Neural progenitor cell (in vitro differentiated cells): Measurements from ENCODE around the gene ELF1.

Experiments
- CTCF ChIP-seq: fragments of 200-600 bp; sonication (generic); IDR thresholded peaks from 2 replicates; pipeline ENCODE4 v1.5.1; 2017; ENCODE audit warnings: antibody characterized with exemption, mild to moderate bottlenecking
- EZH2 ChIP-seq: fragments of 200-600 bp; sonication (generic); IDR thresholded peaks from 2 replicates; pipeline ENCODE4 v1.6.1; 2017; ENCODE audit warnings: antibody characterized with exemption, mild to moderate bottlenecking, moderate library complexity

GRCh38 chr13:41052441-41052840 is 33.3 kb upstream of the ELF1 start:
- TF ChIP-seq CTCF (no peak), EZH2 (no peak)
